Central memory CD4-positive, alpha-beta T cell (primary cell): Measurements from ENCODE around the gene RALY.
A peak's percentile ranks its signal among the peaks of the same experiment; 100 is the strongest.
"Not testable (repeated sequence)": the region's sequence is repeated elsewhere in the genome, so short reads cannot be mapped to it uniquely, and the experiment has no call there.

Experiments
- DNase-seq: peaks from one replicate; pipeline ENCODE4 v3.0.0; 2022

Gene RALY

GRCh38 chr20:34111702-34112599, 118.2 kb downstream of the RALY start, which contains the start of gene EIF2S2:
Gene EIF2S2, minus strand, starts transcription at chr20:34112243. Its CDS starts 133 bp downstream, at chr20:34112110.
- DNase-seq, result peak; percentile 96

GRCh38 chr20:34112600-34113101, 118.9 kb downstream of the RALY start:
- no peak for DNase-seq

- no peak for DNase-seq
These were observed 121.1 kb downstream of the RALY start for GRCh38 chr20:34114809-34115208.

GRCh38 chr20:34115232-34115631, 121.5 kb downstream of the RALY start:
- no peak for DNase-seq

GRCh38 chr20:34120213-34120612, 126.5 kb downstream of the RALY start:
- no peak for DNase-seq

GRCh38 chr20:34122274-34122980, 128.7 kb downstream of the RALY start:
- DNase-seq, result no peak

- DNase-seq, result no peak
These were observed 129.6 kb downstream of the RALY start for GRCh38 chr20:34123309-34123708.

GRCh38 chr20:34124469-34125249, 130.9 kb downstream of the RALY start:
- DNase-seq, result no peak

- no peak for DNase-seq
These were observed 134.1 kb downstream of the RALY start for GRCh38 chr20:34127792-34128191.

- peak; percentile 68 for DNase-seq
These were observed 135.9 kb downstream of the RALY start for GRCh38 chr20:34129518-34130162.

GRCh38 chr20:34131491-34131890, 137.8 kb downstream of the RALY start:
- DNase-seq, result no peak

- not testable (repeated sequence) for DNase-seq
These were observed 138.8 kb downstream of the RALY start for GRCh38 chr20:34132491-34132890.

- DNase-seq, result not testable (repeated sequence)
These were observed 139.2 kb downstream of the RALY start for GRCh38 chr20:34132943-34133342.

GRCh38 chr20:34133365-34133860, 139.7 kb downstream of the RALY start:
- not testable (repeated sequence) for DNase-seq
